ENCODE measurements around the gene CASP3.

Gene CASP3

DNA sequence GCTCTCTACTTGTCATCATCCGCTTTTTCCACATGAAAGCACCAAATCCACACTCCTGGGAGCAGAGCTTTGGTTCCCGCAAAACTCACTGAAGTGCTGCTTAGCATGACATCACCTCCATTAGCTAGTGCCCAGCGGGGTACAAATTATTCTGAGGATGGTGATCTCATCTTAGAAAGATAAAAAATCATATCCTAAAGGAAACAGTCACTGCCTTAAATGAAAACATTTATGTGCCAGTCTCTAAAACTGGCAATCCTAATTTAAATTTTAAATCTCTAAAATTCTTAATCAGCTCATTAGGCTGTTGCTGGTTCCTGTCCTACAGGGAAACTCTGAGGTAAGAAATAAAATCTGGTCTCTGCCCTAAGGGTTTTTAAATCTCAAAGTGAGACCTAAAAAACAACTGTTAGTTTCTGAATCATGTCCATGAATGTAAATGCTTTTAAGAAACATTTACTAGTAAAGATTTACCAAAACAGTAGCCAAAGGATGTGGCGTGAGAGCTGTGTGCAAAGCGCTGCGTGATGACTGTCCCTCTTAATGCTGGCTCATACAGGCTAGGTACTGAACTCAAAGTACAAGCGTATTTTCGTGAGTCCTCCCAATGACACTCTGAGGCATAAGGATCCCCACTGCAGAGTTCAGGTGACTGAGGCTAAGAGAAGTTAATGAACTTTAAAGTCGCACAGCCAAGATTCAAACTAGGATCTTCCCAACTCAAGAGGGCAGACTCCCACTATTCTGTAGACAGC, 4.5 kb downstream of the CASP3 start:
- no peak overlapping the region for H3K4me3 ChIP-seq (ENCODE audit: low read depth, low read length)
- TF ChIP-seq, protein P1, sequence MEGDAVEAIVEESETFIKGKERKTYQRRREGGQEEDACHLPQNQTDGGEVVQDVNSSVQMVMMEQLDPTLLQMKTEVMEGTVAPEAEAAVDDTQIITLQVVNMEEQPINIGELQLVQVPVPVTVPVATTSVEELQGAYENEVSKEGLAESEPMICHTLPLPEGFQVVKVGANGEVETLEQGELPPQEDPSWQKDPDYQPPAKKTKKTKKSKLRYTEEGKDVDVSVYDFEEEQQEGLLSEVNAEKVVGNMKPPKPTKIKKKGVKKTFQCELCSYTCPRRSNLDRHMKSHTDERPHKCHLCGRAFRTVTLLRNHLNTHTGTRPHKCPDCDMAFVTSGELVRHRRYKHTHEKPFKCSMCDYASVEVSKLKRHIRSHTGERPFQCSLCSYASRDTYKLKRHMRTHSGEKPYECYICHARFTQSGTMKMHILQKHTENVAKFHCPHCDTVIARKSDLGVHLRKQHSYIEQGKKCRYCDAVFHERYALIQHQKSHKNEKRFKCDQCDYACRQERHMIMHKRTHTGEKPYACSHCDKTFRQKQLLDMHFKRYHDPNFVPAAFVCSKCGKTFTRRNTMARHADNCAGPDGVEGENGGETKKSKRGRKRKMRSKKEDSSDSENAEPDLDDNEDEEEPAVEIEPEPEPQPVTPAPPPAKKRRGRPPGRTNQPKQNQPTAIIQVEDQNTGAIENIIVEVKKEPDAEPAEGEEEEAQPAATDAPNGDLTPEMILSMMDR (IDR thresholded peaks at IDR 0.05; ENCODE audit: borderline replicate concordance, insufficient read depth, low read depth, low read length) = no peak

GRCh38 chr4:184643731-184644130, 5.5 kb downstream of the CASP3 start:
- H3K4me3 ChIP-seq (ENCODE audit: low read depth, low read length) = no peak overlapping the region
- TF ChIP-seq, protein P1 (IDR thresholded peaks at IDR 0.05; ENCODE audit: borderline replicate concordance, insufficient read depth, low read depth, low read length) = no peak

- no peak overlapping the region for H3K4me3 ChIP-seq (ENCODE audit: low read depth, low read length)
- TF ChIP-seq, protein P1 (IDR thresholded peaks at IDR 0.05; ENCODE audit: borderline replicate concordance, insufficient read depth, low read depth, low read length) = no peak
Observed at GRCh38 chr4:184641451-184641850, 7.8 kb downstream of the CASP3 start.

- no peak overlapping the region for H3K4me3 ChIP-seq (ENCODE audit: low read depth, low read length)
- TF ChIP-seq, protein P1 (IDR thresholded peaks at IDR 0.05; ENCODE audit: borderline replicate concordance, insufficient read depth, low read depth, low read length) = no peak
Observed at GRCh38 chr4:184641022-184641421, 8.2 kb downstream of the CASP3 start.

DNA sequence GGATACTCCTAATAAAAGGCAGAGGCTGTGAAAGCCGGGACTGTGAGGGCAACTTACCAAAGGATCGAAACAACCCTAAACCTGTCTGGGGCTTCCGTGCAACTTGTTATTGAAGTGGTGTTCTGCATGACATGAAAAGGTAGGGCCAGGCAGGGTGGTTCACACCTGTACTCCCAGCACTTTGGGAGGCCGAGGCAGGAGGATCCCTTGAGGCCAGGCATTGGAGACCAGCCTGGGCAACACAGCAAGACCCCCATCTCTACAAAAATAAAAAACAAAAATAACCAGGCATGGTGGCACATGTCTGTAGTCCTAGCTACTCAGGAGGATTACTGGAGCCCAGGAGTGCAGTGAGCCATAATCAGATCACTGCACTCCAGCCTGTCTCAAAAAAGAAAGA, 12.3 kb downstream of the CASP3 start:
- TF ChIP-seq, protein P1 (IDR thresholded peaks at IDR 0.05; ENCODE audit: borderline replicate concordance, insufficient read depth, low read depth, low read length) = no peak
- no peak overlapping the region for H3K4me3 ChIP-seq (ENCODE audit: low read depth, low read length)

- H3K4me3 ChIP-seq (ENCODE audit: low read depth, low read length) = no peak overlapping the region
- TF ChIP-seq, protein P1 (IDR thresholded peaks at IDR 0.05; ENCODE audit: borderline replicate concordance, insufficient read depth, low read depth, low read length) = no peak
Observed at GRCh38 chr4:184636144-184636543, 13.1 kb downstream of the CASP3 start.

- TF ChIP-seq, protein P1 (IDR thresholded peaks at IDR 0.05; ENCODE audit: borderline replicate concordance, insufficient read depth, low read depth, low read length) = no peak
- no peak overlapping the region for H3K4me3 ChIP-seq (ENCODE audit: low read depth, low read length)
Observed at GRCh38 chr4:184635381-184635780, 13.9 kb downstream of the CASP3 start.

All from GM12875 (cell line).